Jurkat, Clone E6-1 (cell line): ENCODE data around the gene IL1B.
A peak's percentile ranks its signal among the peaks of the same experiment; 100 is the strongest.
"Not testable (repeated sequence)": the region's sequence is repeated elsewhere in the genome, so short reads cannot be mapped to it uniquely, and the experiment has no call there.

ENCODE experiments used
- DNase-seq: peaks from one replicate; pipeline ENCODE4 v3.0.0-alpha.2; 2011; ENCODE audit warnings: low read depth, low spot score
- H3K4me3 ChIP-seq: 2 replicates; pipeline ENCODE4 v1.5.1; 2011; ENCODE audit warnings: mild to moderate bottlenecking, low read length, control low read depth, moderate library complexity

IL1B gene

DNA sequence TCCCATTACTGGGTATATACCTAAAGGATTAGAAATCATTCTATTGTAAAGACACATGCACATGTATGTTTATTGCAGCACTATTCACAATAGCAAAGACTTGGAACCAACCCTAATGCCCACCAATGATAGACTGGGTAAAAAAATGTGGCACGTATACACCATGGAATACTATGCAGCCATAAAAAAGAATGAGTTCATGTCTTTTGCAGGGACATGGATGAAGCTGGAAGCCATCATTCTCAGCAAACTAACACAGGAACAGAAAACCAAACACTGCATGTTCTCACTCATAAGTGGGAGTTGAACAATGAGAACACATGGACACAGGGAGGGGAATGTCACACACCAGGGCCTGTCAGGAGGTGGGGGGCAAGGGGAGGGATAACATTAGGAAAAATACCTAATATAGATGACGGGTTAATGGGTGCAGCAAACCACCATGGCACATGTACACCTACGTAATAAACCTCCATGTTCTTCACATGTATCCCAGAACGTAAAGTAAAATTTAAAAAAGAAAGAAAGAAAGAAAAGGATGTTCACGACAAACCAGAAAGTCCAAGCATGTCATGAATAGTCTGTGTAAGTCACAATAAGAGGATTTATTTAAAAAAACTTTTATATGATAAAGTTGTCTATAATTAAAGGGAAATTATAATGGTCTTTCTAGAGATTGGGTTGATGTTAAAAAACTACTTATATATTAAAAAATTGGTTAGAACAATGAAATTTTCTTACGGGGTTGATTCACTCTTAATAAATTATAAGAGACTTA is 23.0 kb upstream of the IL1B start:
- DNase-seq = peak; percentile 12
- not testable (repeated sequence) for H3K4me3 ChIP-seq

DNA sequence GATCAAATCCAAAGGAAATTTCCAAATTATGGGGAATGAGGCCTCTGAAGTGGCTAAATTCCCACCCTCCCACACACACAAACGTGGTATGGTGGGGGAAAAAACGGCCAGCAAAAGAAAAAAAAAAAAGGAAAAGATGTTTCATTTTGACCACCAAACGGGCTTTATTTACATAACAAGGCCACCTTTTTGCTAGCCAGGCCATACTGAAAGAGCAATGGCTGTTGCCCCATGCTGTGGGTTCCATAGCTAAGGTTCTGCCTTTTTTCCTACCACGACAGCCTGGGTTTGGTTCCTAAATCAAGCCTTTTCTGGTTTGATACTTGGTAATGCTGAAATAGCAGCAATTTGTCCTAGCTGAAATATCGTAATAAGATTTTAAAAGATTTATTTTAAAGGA is 14.0 kb upstream of the IL1B start:
- no peak for DNase-seq
- no peak overlapping the region for H3K4me3 ChIP-seq

DNA sequence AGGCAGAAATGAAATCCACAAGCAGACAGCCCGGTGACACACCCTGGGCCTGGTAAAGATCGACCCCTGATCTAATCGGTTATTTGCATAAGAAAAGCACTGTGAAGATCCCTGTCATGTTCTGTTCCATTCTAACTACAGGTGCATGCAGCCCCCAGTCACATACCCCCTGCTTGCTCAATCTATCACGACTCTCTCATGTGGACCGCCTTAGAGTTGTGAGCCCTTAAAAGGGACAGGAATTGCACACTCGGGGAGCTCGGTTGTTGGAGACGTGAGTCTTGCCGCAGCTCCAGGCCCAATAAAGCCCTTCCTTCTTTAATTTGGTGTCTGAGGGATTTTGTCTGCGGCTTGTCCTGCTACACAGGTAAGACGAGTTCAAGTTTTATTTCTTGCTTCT is 13.4 kb upstream of the IL1B start:
- no peak for DNase-seq
- no peak overlapping the region for H3K4me3 ChIP-seq

DNA sequence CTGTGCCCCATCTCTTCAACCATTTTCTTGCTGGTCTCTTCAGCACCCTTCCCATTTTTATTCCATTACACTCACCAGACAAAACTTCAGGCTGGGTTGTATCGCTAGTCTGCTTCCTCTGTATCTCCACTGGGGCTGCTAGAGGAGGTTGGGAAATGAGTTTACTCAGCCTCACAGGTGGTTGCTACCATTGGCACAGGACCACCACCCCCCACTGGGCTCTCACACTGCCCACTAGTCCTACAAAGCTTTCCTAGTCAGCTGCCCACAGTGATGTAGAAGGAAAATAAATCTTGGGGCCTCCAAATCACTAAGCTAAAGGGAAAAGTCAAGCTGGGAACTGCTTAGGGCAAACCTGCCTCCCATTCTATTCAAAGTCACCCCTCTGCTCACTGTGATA is 12.3 kb upstream of the IL1B start:
- H3K4me3 ChIP-seq = no peak overlapping the region
- DNase-seq = no peak

DNA sequence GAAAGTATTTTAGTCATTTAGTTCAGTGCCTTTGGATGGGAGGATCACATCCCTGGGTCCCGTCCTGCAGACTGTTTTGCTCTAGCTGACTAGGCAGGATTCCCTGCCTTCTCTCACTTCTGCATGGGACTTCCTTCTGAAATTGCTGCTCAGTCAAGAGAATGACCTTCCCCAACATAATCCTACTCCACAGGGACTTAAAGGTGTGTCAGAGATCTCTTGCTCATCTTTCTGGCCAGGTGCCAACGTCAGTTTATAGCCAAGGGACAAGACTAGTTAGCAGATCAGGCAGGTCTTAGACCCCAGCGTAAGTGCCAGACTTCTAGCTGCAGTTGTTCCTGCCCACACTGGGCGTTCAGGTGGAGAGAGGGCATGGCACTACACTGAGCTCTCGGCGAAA is 9.5 kb upstream of the IL1B start:
- DNase-seq = no peak
- H3K4me3 ChIP-seq = no peak overlapping the region

DNA sequence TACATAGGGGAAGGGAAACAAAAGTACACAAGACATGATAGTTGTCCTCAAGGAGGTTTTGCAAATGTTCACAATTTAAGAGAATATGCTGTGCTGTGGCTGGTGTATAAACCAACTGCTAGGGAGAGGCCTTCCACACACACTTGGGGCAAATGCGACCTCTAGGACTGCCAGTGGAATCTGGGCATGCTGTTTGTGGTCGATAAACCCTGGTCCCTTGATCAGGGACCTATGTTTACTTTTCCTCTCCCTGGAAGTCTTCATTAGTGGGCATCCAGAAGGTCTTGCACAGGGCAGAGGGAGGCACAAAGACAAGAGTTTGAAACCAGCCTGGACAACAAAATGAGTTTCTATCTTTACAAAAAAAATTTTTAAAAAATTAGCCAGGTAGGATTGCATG is 7.3 kb upstream of the IL1B start:
- DNase-seq = no peak
- H3K4me3 ChIP-seq = no peak overlapping the region

DNA sequence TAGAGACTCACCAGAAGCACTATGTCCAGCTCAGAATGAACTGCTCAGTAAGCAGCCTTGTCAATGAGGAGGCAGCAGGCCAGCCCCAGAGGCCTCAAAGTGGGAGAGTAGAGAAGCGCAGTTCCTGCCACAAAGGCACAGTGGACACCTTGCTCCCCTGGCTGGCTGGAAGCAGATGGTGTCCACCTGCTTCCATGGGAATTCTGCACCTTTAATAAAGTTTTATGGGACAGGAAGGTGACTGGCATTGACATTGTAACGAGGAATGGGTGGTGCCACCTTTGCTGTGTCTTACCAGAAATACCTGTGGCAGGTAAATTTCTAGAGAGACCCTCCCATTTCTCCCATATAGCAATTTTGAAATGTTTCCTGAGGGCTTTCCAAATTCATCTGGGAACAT is 6.7 kb upstream of the IL1B start:
- no peak overlapping the region for H3K4me3 ChIP-seq

DNA sequence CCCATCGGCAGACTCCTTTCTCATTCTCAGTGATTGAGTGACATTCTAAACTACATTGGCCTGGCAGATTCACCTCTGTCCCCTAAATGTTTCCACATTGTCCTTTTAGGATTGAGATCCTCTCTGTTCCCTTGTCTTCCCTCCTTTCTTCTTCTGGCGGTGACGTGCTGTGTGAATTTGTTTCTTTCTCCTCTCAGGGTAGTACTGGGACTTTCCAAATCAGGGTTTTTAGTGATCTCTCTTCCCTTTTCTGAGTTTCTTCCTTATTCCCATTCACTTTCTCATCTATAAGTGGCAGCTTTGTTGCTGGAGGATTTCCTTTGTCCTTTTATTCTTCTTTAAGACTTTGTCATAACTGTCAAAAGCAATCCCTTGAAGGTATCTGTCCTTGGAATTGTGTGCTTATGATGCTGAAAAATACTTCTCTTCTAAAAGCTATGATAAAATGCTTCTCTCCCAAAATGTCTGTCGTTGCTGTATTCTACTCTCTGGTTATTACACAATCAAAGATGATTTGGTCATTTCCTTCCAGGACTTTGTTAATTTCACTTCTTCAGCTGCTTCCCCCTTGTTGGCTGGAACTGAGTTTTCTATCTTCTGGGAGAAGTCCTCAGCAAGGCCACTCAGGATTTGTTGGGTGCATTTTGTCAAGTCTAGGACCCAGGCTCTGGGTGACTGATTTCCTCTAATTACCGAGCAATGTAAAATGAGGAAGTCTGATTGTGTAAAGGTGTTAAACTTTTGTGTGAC is 4.9 kb upstream of the IL1B start:
- H3K4me3 ChIP-seq = no peak overlapping the region
- DNase-seq = no peak

More for the DNA sequence above, 6.7 kb upstream of the IL1B start:
- DNase-seq = no peak

DNA sequence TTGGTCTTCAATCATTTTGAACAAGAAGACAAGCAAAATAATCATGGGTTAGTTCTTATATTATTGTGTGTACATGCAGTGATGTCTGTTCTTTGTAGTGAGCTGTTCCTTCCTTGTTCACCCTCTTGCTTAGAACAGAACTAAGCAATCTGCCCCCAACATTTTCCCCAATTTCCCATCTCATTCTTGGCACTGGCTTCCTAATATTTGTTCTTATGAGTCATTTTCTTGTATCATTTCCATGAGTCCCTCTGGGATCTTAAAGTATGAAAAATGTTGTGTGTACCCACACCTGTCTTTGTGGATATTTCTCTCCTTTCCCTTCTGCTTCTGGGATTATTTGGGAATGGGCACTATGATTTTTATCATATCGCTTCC is 3.5 kb upstream of the IL1B start:
- no peak overlapping the region for H3K4me3 ChIP-seq
- DNase-seq = no peak

DNA sequence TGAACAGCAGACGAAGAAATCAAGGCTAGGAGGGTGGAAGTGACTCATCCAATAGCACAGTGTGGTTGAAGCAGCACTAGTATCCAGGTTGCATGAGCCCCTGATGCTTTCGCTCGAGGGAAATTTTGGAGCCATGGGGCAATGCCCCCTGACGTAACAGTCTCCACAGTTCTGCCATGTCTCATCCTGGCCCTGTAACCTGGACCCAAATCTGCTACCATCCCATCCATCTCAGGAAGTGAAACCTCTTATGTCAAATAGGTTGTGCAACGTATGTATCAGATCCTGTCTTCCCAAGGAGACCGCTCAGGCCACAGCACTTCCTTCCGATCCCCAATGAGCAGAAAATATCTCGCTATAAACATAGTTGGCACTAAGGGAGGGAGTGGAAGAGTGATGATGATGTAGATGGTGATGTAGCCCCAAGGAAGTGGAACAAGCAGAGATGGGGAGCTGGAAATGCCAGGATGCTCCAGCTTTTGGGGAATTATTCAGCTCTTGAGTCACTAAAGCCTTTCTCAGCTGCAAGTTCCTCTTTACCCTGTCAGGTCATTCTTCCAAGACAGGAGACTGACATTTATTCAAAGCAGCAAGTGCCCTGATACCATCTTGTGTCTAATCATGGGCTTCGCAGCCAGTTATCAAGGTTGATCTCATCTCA is 3.0 kb upstream of the IL1B start:
- no peak overlapping the region for H3K4me3 ChIP-seq
- DNase-seq = no peak

DNA sequence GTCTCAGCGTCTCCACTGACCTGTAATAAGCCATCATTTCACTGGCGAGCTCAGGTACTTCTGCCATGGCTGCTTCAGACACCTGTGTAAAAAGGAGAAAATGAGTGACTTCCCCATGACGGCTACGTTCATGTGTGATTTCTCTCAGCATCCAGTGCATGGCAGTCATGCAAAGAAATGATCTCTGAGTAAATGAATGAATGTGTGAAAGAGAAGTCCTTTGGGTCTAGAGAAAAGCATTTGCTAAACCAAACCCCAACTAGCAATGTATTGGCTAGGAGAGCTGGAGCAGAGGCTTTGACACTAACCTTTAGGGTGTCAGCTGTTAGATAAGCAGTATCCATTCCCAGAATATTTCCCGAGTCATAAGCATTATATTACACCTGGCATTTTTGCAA is 417 bp downstream of the IL1B start:
- no peak for DNase-seq
- H3K4me3 ChIP-seq = no peak overlapping the region

DNA sequence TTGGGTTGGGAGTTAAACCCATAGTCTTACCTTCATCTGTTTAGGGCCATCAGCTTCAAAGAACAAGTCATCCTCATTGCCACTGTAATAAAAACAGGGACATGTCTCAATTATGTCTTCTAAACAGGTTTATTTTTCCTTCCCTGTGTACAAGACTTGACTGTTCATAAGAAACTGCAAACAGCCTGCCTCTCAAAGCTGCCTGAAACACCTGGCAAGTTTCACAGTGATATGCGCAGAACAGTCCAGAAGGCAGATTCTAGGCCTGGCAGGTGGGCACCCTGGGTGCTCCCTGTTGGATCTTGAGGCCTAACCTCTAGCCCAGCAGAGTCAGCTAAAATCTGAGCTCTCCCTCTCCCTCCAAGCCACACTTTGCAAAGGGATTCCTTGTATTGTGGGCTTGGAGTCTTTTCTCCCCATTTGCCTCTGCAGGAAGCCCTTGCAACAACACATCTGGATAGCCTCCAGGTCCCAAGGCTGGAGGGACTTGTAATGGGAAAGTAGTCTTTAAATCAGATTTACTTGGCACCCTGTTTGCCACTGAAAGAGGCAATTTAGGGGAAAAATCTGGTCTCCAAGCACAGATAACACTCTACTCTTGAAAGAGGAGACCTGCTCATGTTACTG is 930 bp downstream of the IL1B start:
- no peak for DNase-seq
- H3K4me3 ChIP-seq = no peak overlapping the region

DNA sequence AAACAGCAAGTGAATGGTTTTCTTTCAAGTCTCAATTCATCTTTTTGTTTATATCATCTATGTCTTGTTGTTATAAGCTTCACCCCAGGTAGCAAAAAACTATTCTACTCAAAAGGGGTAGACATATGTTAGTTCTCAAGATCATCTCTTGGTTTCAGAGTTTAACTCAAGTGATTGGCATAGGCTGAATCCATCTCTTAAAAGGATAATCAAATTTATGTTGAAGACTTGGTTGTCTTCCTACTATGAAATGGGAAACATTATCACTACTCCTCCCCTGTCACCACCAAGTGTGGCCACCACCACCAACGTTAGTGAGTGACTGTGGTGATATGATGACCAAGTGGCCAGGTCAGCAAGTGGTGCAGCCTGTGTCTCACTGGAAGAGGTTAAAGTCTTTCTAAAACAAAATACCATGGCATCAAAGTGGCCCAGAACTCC is 1.5 kb downstream of the IL1B start:
- DNase-seq = no peak
- no peak overlapping the region for H3K4me3 ChIP-seq

DNA sequence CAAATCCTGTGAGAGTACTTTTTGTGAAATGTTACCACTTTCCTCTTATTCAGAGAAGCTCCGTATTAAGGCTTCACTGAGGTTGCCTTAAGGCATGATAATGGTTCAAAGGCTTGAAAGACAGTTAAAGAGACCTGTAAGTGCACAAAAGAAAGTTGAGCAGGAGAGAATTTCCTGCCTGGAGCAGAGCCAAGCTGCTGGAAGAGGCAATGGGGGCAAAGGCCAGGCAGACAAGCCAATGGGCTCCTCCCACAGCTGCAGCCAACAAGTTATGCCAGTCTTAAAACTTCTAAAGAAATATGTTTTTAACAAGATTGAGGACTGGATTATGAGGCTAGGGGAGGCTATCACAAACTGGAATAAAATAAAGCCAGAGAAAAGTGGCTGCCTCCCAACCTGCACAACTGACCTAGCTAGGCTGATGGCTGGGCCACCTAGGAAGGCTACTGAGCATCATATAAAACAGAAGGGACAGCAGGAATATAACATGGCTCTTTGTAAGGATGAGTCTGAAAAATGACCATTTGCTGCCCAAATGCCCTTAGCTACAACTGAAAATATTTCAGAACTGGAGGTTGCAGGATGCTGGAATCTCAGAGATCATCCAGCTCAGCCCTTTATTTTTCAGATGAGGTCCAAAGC is 2.1 kb downstream of the IL1B start:
- DNase-seq = peak; percentile 14
- no peak overlapping the region for H3K4me3 ChIP-seq

DNA sequence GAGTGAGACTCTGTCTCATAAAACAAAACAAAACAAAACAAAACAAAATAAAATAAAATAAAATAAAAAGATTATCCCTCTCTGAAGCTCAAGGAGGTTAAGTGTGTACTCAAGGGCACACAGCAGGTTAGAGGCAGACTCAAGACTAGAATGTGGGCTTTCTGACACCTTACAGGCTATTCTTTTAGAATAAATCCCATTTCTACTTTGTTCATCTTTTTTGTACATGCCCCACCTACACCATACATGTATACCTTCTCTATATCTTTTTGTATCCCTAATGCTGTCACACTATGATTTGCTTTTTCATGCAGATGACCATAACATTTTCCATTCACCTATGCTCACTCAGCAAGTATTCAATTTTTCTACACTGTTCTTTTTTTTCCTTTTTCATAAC is 2.6 kb downstream of the IL1B start:
- DNase-seq = no peak
- H3K4me3 ChIP-seq = no peak overlapping the region

DNA sequence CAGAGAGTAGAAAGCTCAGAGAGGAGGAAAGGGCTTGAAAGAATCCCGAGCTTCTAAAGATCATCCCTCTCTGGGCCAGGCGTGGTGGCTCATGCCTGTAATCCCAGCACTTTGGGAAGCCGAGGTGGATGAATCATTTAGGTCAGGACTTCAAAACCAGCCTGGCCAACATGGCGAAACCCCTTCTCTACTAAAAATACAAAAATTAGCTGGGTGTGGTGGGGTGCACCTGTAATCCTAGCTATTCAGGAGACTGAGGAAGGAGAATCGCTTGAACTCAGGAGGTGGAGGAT is 3.0 kb downstream of the IL1B start:
- H3K4me3 ChIP-seq, DNase-seq: not testable (repeated sequence)

DNA sequence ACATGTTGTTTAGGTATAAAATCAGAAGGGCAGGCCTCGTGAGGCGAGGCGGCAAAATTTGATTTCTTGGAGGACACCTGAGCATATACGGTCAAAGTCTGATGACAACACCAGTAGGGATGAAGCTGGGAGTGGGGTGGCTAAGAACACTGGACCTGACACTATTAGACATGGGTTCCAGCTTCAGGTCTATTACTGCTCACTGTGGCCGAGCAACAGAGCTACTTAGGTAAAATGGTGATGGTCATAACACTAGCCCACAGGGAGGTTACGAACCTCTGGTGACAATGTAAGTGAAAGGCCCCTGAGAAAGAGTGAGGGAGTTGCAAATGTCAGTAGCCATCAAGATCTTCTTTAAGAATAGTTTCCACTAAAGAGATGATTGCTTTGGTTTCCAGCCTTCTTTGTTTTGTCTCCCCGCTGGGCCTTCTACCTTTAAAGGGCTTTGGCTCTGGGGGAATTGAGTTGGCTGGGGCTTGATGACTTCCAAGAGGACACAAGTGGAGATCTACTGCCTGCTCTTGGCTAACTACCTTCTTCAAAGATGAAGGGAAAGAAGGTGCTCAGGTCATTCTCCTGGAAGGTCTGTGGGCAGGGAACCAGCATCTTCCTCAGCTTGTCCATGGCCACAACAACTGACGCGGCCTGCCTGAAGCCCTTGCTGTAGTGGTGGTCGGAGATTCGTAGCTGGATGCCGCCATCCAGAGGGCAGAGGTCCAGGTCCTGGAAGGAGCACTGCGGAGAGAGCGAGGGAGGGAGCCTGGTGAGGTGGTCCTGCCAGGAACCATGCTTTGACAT is 3.5 kb downstream of the IL1B start:
- DNase-seq = no peak
- H3K4me3 ChIP-seq = no peak overlapping the region

DNA sequence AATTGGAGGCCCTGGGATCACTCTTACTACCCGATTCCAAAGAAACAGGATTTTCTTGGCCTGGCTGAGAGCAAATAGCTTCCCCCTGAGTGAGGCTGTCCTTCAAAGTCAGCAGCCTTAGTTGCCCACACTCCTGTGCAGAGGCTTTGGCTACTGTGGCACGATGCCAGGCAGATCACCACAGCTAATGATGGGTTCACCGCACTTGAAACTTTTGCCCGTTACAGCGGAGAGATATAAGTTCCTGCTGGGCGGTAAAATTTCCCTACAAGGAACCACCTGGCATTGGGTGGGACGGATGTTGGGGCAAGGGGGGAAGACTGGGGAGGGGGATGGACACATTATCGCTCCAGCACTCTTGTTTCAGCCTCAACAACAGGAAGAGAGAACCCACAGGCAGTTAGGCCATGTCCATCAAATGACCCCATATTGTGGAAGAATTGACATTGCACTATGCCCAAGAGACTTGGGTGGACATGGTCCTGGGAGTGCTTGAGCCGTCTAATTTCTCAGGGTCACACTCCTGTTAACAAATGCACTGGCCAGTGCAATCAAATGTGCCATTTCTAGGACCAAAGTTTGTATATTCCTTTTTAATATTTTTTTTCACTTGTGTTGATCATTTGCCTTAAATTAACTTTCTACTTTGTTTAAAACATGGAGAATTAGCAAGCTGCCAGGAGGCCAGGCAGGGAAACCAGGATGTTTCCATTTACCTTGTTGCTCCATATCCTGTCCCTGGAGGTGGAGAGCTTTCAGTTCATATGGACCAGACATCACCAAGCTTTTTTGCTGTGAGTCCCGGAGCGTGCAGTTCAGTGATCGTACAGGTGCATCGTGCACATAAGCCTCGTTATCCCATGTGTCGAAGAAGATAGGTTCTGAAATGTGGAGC is 4.4 kb downstream of the IL1B start:
- H3K4me3 ChIP-seq = no peak overlapping the region
- DNase-seq = no peak
